ENCODE measurements around the gene KNDC1. TPM values are rescaled to one million over a fixed set of nuclear protein-coding genes. Genes with fewer than 3 reads are reported as not detected.

KNDC1 gene
- total RNA-seq, 3 donors from 2014 or later: 0.98 to 2.3 TPM; not detected in 1

- no peak overlapping the region for H3K4me3 ChIP-seq
- H3K27ac ChIP-seq: no peak overlapping the region
- TF ChIP-seq POLR2A (IDR thresholded peaks at IDR 0.05) (no peak), CTCF (IDR thresholded peaks at IDR 0.05) (no peak), POLR2AphosphoS5 (IDR thresholded peaks at IDR 0.05) (no peak)
- intact Hi-C loops (cut with DNase I; ENCODE audit: low total_unique reads): no loop called here
- no peaks in the 10 kb centered on the region for H3K27me3 ChIP-seq
- no peaks in the 10 kb centered on the region for H3K4me1 ChIP-seq
- H3K36me3 ChIP-seq: no peaks in the 10 kb centered on the region
- no peak for DNase-seq (ENCODE audit: low spot score in 2 of 2)
- peaks cover 6 to 20% of the 10 kb centered on the region in 2 donors for H3K9me3 ChIP-seq
Measured at GRCh38 chr10:133189256-133189655, 29.2 kb downstream of the KNDC1 start.

- DNase-seq (ENCODE audit: low spot score in 2 of 2): no peak
- H3K27me3 ChIP-seq: no peaks in the 10 kb centered on the region
- no peaks in the 10 kb centered on the region for H3K36me3 ChIP-seq
- H3K27ac ChIP-seq: no peak overlapping the region
- H3K4me1 ChIP-seq: no peaks in the 10 kb centered on the region
- H3K4me3 ChIP-seq: no peak overlapping the region
- peaks cover 6 to 20% of the 10 kb centered on the region in 2 donors for H3K9me3 ChIP-seq
- no peak for TF ChIP-seq POLR2AphosphoS5 (IDR thresholded peaks at IDR 0.05)
- no peak for TF ChIP-seq CTCF (IDR thresholded peaks at IDR 0.05)
- TF ChIP-seq POLR2A (IDR thresholded peaks at IDR 0.05): no peak
- intact Hi-C loops (cut with DNase I; ENCODE audit: low total_unique reads): no loop called here
Measured at GRCh38 chr10:133189726-133190125, 29.7 kb downstream of the KNDC1 start.

GRCh38 chr10:133190225-133190624 is 30.2 kb downstream of the KNDC1 start:
- TF ChIP-seq CTCF (IDR thresholded peaks at IDR 0.05): no peak
- no peak for TF ChIP-seq POLR2A (IDR thresholded peaks at IDR 0.05)
- TF ChIP-seq POLR2AphosphoS5 (IDR thresholded peaks at IDR 0.05): no peak
- intact Hi-C loops (cut with DNase I; ENCODE audit: low total_unique reads): no loop called here
- H3K9me3 ChIP-seq: peaks cover 6 to 20% of the 10 kb centered on the region in 2 donors
- H3K27me3 ChIP-seq: peaks cover 0 to under 1% of the 10 kb centered on the region in 2 donors
- H3K4me3 ChIP-seq: no peak overlapping the region
- DNase-seq (ENCODE audit: low spot score in 2 of 2): no peak
- H3K4me1 ChIP-seq: no peaks in the 10 kb centered on the region
- H3K36me3 ChIP-seq: no peaks in the 10 kb centered on the region
- H3K27ac ChIP-seq: no peak overlapping the region

GRCh38 chr10:133191651-133192050 is 31.6 kb downstream of the KNDC1 start:
- intact Hi-C loops (cut with DNase I; ENCODE audit: low total_unique reads): no loop called here
- no peak overlapping the region for H3K27ac ChIP-seq
- H3K9me3 ChIP-seq: peaks cover 6 to 20% of the 10 kb centered on the region in 2 donors
- H3K4me3 ChIP-seq: no peak overlapping the region
- no peak for TF ChIP-seq POLR2AphosphoS5 (IDR thresholded peaks at IDR 0.05)
- TF ChIP-seq POLR2A (IDR thresholded peaks at IDR 0.05): no peak
- no peak for TF ChIP-seq CTCF (IDR thresholded peaks at IDR 0.05)
- H3K36me3 ChIP-seq: no peaks in the 10 kb centered on the region
- peaks cover 0 to 3% of the 10 kb centered on the region in 2 donors for H3K27me3 ChIP-seq
- DNase-seq (ENCODE audit: low spot score in 2 of 2): no peak
- no peaks in the 10 kb centered on the region for H3K4me1 ChIP-seq

- peaks cover 0 to 3% of the 10 kb centered on the region in 2 donors for H3K27me3 ChIP-seq
- no peak overlapping the region for H3K27ac ChIP-seq
- DNase-seq (ENCODE audit: low spot score in 2 of 2): no peak
- H3K9me3 ChIP-seq: peaks cover 6 to 20% of the 10 kb centered on the region in 2 donors
- TF ChIP-seq POLR2A (IDR thresholded peaks at IDR 0.05) (no peak), POLR2AphosphoS5 (IDR thresholded peaks at IDR 0.05) (no peak), CTCF (IDR thresholded peaks at IDR 0.05) (no peak)
- intact Hi-C loops (cut with DNase I; ENCODE audit: low total_unique reads): no loop called here
- no peak overlapping the region for H3K4me3 ChIP-seq
- H3K36me3 ChIP-seq: no peaks in the 10 kb centered on the region
- H3K4me1 ChIP-seq: no peaks in the 10 kb centered on the region
Measured at GRCh38 chr10:133194151-133194550, 34.1 kb downstream of the KNDC1 start.
